Measurements from ENCODE around the gene DEPDC5.

DEPDC5 gene

DNA sequence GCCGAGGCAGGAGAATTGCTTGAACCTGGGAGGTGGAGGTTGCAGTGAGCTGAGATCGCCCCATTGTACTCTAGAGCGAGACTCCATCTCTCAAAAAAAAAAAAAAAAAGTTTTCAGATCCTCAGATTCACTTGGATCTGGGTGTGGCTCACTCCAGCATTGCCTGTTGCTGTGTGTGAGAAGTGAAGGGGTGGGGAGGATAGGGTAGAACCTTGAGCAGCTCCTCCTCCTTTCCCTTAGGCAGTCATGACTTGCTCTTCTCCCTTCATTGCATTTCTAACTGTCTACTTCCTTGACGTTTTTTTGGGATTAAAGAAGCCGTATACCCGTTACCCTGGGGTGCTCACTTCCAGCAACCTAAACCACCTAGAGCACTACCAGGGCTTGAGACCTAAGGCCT is 127.4 kb downstream of the DEPDC5 start:
- H3K4me3 ChIP-seq (ENCODE audit: low read depth in 1 of 2, low read length in 2 of 2) = no peak overlapping the region
- H3K27me3 ChIP-seq (ENCODE audit: control insufficient read depth in 1 of 2, insufficient read depth in 2 of 2, low read length in 2 of 2) = no peaks in the 10 kb centered on the region
- H3K9me3 ChIP-seq (ENCODE audit: control insufficient read depth in 1 of 2, low read length in 2 of 2) = no peaks in the 10 kb centered on the region
- no peak overlapping the region for H3K9ac ChIP-seq (ENCODE audit: low read depth in 1 of 2, low read length in 2 of 2)
- no peak overlapping the region for H3K27ac ChIP-seq (ENCODE audit: low read depth, low read length)
- H3K36me3 ChIP-seq (ENCODE audit: control insufficient read depth in 1 of 2, insufficient read depth in 2 of 2, low read length in 2 of 2) = peaks cover 7 to 46% of the 10 kb centered on the region in 2 donors
- H3K4me1 ChIP-seq (ENCODE audit: control insufficient read depth in 1 of 2, insufficient read depth in 2 of 2, low read length in 2 of 2) = no peaks in the 10 kb centered on the region

DNA sequence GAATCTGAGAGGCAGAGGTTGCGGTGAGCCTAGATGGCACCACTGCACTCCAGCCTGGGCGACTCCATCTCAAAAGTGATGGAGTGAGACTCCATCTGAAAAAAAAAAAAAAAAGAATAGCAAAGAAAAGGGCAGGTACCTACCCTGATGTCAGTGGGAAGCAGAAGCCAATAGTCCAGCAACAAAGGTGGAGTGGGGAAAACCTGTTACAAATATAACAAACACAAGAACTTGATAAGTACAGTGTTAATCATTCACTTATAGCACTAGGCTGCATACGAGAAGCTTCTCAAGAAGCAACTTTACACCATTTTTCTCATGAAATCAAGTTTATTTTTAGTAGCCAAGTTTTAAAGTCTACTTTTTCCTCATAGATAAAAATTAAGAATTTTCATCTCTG is 128.0 kb downstream of the DEPDC5 start:
- H3K9ac ChIP-seq (ENCODE audit: low read depth in 1 of 2, low read length in 2 of 2) = no peak overlapping the region
- no peak overlapping the region for H3K27ac ChIP-seq (ENCODE audit: low read depth, low read length)

DNA sequence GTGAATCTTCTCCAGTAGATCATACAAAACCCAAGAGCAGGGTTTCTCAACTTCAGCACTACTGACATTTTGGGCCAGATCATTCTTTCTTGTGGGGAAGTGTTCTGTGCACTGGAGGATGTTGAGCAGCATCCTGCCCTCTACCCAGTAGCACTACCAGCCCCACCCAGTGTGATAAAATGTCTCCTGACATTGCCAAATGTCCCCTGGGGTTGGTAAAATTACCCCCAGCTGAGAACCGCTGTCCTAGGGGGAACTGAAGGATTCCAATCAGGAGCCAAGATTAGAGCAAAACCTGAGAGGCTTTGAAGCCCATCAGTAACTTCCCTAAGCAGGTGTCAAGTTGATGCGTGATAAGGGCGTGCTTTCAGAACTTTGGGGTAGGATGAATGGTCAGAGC is 129.2 kb downstream of the DEPDC5 start:
- no peak overlapping the region for H3K27ac ChIP-seq (ENCODE audit: low read depth, low read length)
- no peak overlapping the region for H3K9ac ChIP-seq (ENCODE audit: low read depth in 1 of 2, low read length in 2 of 2)
- H3K4me3 ChIP-seq (ENCODE audit: low read depth in 1 of 2, low read length in 2 of 2) = no peak overlapping the region
- H3K4me1 ChIP-seq (ENCODE audit: control insufficient read depth in 1 of 2, insufficient read depth in 2 of 2, low read length in 2 of 2) = no peaks in the 10 kb centered on the region
- no peaks in the 10 kb centered on the region for H3K9me3 ChIP-seq (ENCODE audit: control insufficient read depth in 1 of 2, low read length in 2 of 2)
- H3K27me3 ChIP-seq (ENCODE audit: control insufficient read depth in 1 of 2, insufficient read depth in 2 of 2, low read length in 2 of 2) = no peaks in the 10 kb centered on the region
- H3K36me3 ChIP-seq (ENCODE audit: control insufficient read depth in 1 of 2, insufficient read depth in 2 of 2, low read length in 2 of 2) = peaks cover 7 to 45% of the 10 kb centered on the region in 2 donors

More for the DNA sequence above, 128.0 kb downstream of the DEPDC5 start:
- H3K4me1 ChIP-seq (ENCODE audit: control insufficient read depth in 1 of 2, insufficient read depth in 2 of 2, low read length in 2 of 2) = no peaks in the 10 kb centered on the region
- peaks cover 7 to 45% of the 10 kb centered on the region in 2 donors for H3K36me3 ChIP-seq (ENCODE audit: control insufficient read depth in 1 of 2, insufficient read depth in 2 of 2, low read length in 2 of 2)
- no peaks in the 10 kb centered on the region for H3K27me3 ChIP-seq (ENCODE audit: control insufficient read depth in 1 of 2, insufficient read depth in 2 of 2, low read length in 2 of 2)
- H3K4me3 ChIP-seq (ENCODE audit: low read depth in 1 of 2, low read length in 2 of 2) = no peak overlapping the region
- no peaks in the 10 kb centered on the region for H3K9me3 ChIP-seq (ENCODE audit: control insufficient read depth in 1 of 2, low read length in 2 of 2)

DNA sequence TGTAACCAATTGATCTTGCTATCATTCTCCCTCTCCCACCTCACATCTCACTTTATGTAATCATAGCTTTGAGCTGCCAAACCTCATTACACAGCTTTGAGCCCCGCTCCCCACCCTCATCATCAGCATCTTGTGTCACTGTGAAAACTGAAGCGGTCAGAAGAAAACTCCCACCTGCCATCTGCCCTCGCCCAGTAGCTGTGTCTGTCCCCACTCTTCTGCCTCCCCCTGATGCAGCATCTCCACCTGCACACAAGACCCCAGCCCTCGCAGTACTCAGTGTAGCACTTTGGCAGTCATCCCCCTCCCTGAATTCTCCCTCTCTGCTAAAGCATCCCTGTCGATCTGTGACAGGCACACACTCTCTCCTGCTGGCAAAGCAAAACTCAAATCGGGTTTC is 130.2 kb downstream of the DEPDC5 start:
- Histone ChIP-seq H3K27ac (ENCODE audit: low read depth, low read length) (no peak overlapping the region), H3K4me3 (ENCODE audit: low read depth in 1 of 2, low read length in 2 of 2) (no peak overlapping the region), H3K9me3 (ENCODE audit: control insufficient read depth in 1 of 2, low read length in 2 of 2) (no peaks in the 10 kb centered on the region), H3K27me3 (ENCODE audit: control insufficient read depth in 1 of 2, insufficient read depth in 2 of 2, low read length in 2 of 2) (no peaks in the 10 kb centered on the region), H3K4me1 (ENCODE audit: control insufficient read depth in 1 of 2, insufficient read depth in 2 of 2, low read length in 2 of 2) (no peaks in the 10 kb centered on the region), H3K36me3 (ENCODE audit: control insufficient read depth in 1 of 2, insufficient read depth in 2 of 2, low read length in 2 of 2) (peaks cover 7 to 48% of the 10 kb centered on the region in 2 donors), H3K9ac (ENCODE audit: low read depth in 1 of 2, low read length in 2 of 2) (no peak overlapping the region)

DNA sequence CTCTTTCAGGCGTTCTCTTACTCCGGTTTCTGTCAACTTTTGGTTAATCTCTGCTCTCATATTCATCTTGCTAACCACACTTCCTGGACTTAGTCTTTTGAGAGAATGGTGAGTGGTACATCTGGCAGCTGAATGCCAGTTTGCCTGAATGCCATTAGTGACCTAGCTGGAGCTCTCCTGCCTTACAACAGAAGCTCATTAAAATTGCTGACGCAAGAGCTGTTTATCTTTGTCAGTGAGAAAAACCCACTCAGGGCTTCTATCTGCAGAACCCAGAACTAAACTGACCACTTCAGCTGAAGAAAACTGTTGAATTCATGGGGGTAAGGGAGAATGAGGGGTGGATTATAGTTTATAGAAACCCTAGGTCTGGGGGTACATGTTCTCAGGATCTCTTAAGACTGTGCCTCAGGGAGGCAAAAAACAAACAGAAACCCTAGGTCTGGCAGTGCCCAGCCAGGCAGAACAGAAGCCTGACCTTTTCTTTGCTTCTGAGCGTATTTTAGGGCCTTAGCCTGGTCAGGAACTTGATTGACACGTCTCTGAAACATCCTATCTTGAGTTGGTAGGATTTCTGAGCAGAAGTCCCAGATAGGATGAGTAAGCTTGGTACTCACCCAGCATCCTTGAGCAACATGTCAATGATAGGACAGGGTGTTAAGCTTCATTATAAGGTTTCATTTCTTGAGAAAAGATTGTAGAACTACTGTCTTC is 137.7 kb downstream of the DEPDC5 start:
- Histone ChIP-seq H3K4me3 (ENCODE audit: low read depth in 1 of 2, low read length in 2 of 2) (no peak overlapping the region), H3K9me3 (ENCODE audit: control insufficient read depth in 1 of 2, low read length in 2 of 2) (no peaks in the 10 kb centered on the region), H3K9ac (ENCODE audit: low read depth in 1 of 2, low read length in 2 of 2) (no peak overlapping the region), H3K36me3 (ENCODE audit: control insufficient read depth in 1 of 2, insufficient read depth in 2 of 2, low read length in 2 of 2) (peaks cover 8 to 29% of the 10 kb centered on the region in 2 donors), H3K4me1 (ENCODE audit: control insufficient read depth in 1 of 2, insufficient read depth in 2 of 2, low read length in 2 of 2) (no peaks in the 10 kb centered on the region), H3K27ac (ENCODE audit: low read depth, low read length) (no peak overlapping the region), H3K27me3 (ENCODE audit: control insufficient read depth in 1 of 2, insufficient read depth in 2 of 2, low read length in 2 of 2) (no peaks in the 10 kb centered on the region)

DNA sequence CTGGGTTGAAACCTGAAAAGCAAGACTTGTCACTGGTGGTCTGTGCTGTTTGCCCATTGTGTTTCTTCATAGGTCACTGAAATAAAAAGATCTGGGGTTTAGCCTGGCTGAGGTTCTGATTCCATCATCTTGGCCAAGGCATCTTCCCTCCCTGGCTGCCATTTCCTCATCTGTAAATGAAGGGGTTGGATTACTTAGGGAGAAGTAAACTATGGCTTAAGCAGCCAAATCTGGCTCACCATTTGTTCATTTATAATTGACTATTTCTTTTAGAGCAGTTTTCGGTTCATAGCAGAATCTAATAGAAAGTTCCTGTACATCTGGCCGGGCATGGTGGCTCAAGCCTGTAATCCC is 138.2 kb downstream of the DEPDC5 start:
- no peaks in the 10 kb centered on the region for H3K27me3 ChIP-seq (ENCODE audit: control insufficient read depth in 1 of 2, insufficient read depth in 2 of 2, low read length in 2 of 2)
- H3K4me1 ChIP-seq (ENCODE audit: control insufficient read depth in 1 of 2, insufficient read depth in 2 of 2, low read length in 2 of 2) = no peaks in the 10 kb centered on the region
- H3K9me3 ChIP-seq (ENCODE audit: control insufficient read depth in 1 of 2, low read length in 2 of 2) = no peaks in the 10 kb centered on the region
- H3K27ac ChIP-seq (ENCODE audit: low read depth, low read length) = no peak overlapping the region
- no peak overlapping the region for H3K4me3 ChIP-seq (ENCODE audit: low read depth in 1 of 2, low read length in 2 of 2)
- peaks cover 8 to 34% of the 10 kb centered on the region in 2 donors for H3K36me3 ChIP-seq (ENCODE audit: control insufficient read depth in 1 of 2, insufficient read depth in 2 of 2, low read length in 2 of 2)
- no peak overlapping the region for H3K9ac ChIP-seq (ENCODE audit: low read depth in 1 of 2, low read length in 2 of 2)

DNA sequence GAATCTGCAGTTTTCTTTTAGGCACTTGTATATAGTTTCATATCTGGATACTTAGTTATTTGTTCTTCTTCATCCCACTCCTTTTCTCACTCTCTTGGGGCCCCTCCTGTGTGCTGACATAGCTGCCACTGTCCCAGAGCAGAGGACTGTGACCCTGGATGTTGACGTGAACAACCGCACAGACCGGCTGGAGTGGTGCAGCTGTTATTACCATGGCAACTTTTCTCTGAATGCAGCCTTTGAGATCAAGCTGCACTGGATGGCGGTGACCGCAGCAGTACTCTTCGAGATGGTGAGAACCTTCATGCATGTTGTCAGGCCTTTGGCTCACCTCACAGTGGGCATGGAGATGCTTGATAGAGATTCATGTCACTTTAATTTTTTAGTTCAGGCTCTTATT is 139.6 kb downstream of the DEPDC5 start:
- no peak overlapping the region for H3K9ac ChIP-seq (ENCODE audit: low read depth in 1 of 2, low read length in 2 of 2)
- no peak overlapping the region for H3K27ac ChIP-seq (ENCODE audit: low read depth, low read length)

DNA sequence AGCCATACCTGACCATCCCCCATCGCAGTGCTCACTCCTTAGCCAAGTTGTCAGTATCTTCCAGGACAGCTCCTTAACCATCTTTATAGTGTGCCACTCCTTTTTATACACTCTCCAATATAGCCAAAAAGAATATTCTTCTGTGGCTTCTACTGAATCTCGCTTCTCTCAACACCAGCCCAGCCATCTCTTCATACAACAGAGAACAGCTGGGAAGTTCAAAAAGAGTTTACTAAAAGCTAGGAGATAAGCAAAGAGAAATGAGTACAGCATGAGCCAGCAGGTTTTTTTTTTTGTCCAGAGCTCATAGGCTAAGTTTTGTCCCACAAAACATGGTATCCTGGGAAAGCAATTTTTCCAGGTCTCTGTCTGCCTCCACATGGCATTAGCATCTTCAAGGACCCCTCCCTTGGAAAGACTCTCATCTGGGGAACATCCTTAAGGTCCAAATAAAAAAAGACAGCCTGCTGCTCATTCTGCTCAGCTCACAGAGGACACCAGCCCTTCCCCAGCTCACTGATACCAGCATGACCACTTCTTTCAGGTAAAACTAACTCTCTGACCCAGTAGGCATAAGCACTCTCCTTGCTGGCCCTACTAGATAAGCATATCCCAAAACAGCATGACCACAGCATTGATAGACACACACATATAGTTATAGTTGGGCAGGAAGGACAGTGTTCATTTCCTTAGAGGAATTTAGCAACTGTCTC is 141.7 kb downstream of the DEPDC5 start:
- Histone ChIP-seq H3K9ac (ENCODE audit: low read depth in 1 of 2, low read length in 2 of 2) (no peak overlapping the region), H3K36me3 (ENCODE audit: control insufficient read depth in 1 of 2, insufficient read depth in 2 of 2, low read length in 2 of 2) (peaks cover 18 to 47% of the 10 kb centered on the region in 2 donors), H3K27ac (ENCODE audit: low read depth, low read length) (no peak overlapping the region), H3K9me3 (ENCODE audit: control insufficient read depth in 1 of 2, low read length in 2 of 2) (no peaks in the 10 kb centered on the region), H3K27me3 (ENCODE audit: control insufficient read depth in 1 of 2, insufficient read depth in 2 of 2, low read length in 2 of 2) (no peaks in the 10 kb centered on the region), H3K4me1 (ENCODE audit: control insufficient read depth in 1 of 2, insufficient read depth in 2 of 2, low read length in 2 of 2) (no peaks in the 10 kb centered on the region), H3K4me3 (ENCODE audit: low read depth in 1 of 2, low read length in 2 of 2) (no peak overlapping the region)

More for the DNA sequence above, 139.6 kb downstream of the DEPDC5 start:
- Histone ChIP-seq H3K27me3 (ENCODE audit: control insufficient read depth in 1 of 2, insufficient read depth in 2 of 2, low read length in 2 of 2) (no peaks in the 10 kb centered on the region), H3K4me3 (ENCODE audit: low read depth in 1 of 2, low read length in 2 of 2) (no peak overlapping the region), H3K36me3 (ENCODE audit: control insufficient read depth in 1 of 2, insufficient read depth in 2 of 2, low read length in 2 of 2) (peaks cover 17 to 47% of the 10 kb centered on the region in 2 donors), H3K9me3 (ENCODE audit: control insufficient read depth in 1 of 2, low read length in 2 of 2) (no peaks in the 10 kb centered on the region), H3K4me1 (ENCODE audit: control insufficient read depth in 1 of 2, insufficient read depth in 2 of 2, low read length in 2 of 2) (no peaks in the 10 kb centered on the region)

DNA sequence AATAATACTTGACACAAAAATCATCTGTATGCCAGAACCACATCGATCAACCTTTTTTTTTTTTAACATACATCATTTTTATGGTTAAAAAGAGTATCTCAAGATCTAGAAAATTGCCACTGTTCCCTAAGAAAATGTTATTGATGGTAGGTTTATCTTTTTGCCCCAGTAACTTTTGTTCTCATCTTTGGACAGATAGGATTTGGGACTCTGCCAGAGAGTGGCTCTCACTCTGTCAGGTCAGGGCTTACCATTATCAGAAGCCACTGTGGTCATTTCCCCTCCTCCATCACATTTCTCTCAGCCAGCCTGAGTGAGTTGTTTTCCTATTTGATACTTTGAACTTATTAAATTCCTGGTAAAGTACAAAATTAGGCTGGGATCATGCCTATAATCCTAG is 142.7 kb downstream of the DEPDC5 start:
- no peaks in the 10 kb centered on the region for H3K4me1 ChIP-seq (ENCODE audit: control insufficient read depth in 1 of 2, insufficient read depth in 2 of 2, low read length in 2 of 2)
- no peak overlapping the region for H3K27ac ChIP-seq (ENCODE audit: low read depth, low read length)
- peaks cover 18 to 45% of the 10 kb centered on the region in 2 donors for H3K36me3 ChIP-seq (ENCODE audit: control insufficient read depth in 1 of 2, insufficient read depth in 2 of 2, low read length in 2 of 2)
- H3K27me3 ChIP-seq (ENCODE audit: control insufficient read depth in 1 of 2, insufficient read depth in 2 of 2, low read length in 2 of 2) = no peaks in the 10 kb centered on the region
- no peaks in the 10 kb centered on the region for H3K9me3 ChIP-seq (ENCODE audit: control insufficient read depth in 1 of 2, low read length in 2 of 2)
- H3K9ac ChIP-seq (ENCODE audit: low read depth in 1 of 2, low read length in 2 of 2) = no peak overlapping the region
- H3K4me3 ChIP-seq (ENCODE audit: low read depth in 1 of 2, low read length in 2 of 2) = no peak overlapping the region

DNA sequence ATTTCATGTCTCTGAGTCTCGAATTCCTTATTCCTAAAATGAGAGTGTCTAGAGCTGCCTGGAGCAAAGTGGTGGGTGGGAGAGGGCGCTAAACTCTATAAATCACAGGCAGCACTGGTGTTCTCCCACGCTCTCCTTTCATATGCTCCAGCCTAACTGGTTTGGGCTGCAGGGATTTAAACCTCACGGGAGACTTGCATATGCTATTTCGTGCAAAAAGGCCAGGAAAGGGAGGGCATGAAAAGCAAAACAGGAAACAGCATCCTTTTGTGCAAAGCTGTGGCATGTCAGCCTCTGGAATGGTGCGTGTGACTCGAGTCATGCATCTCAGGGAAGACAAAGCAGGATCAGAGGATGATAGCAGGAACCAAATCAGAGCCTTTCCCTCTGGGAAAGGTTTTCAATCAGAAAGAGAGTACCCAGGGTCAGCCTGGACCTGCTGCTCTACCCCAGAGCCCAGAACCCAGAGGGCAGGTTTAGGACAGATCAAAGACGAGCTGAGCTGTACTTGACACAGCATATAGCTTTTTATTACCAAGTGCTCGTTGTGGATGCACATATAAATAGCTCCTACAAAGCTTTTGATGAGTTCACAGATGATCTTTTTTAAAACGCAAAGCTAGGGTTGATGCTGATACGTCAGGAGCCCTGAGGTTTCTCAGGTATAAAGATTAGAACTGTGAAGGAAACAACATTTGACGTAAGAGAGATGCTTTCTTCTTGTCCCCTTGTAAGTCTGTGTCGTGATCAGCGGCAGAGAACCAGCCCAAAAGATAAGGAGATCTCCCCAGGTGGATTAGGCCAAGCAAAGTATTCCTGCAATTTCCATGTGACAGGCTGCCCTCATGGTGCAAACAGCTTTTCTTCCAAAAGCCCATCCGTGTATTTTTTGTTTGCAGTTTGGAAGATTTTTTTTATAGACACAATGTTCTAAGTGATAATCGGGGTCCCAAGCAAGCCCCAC is 144.3 kb downstream of the DEPDC5 start:
- H3K4me3 ChIP-seq (ENCODE audit: low read depth in 1 of 2, low read length in 2 of 2) = no peak overlapping the region
- H3K9ac ChIP-seq (ENCODE audit: low read depth in 1 of 2, low read length in 2 of 2) = no peak overlapping the region
- H3K27me3 ChIP-seq (ENCODE audit: control insufficient read depth in 1 of 2, insufficient read depth in 2 of 2, low read length in 2 of 2) = no peaks in the 10 kb centered on the region
- peaks cover 18 to 49% of the 10 kb centered on the region in 2 donors for H3K36me3 ChIP-seq (ENCODE audit: control insufficient read depth in 1 of 2, insufficient read depth in 2 of 2, low read length in 2 of 2)
- no peak overlapping the region for H3K27ac ChIP-seq (ENCODE audit: low read depth, low read length)
- no peaks in the 10 kb centered on the region for H3K9me3 ChIP-seq (ENCODE audit: control insufficient read depth in 1 of 2, low read length in 2 of 2)
- no peaks in the 10 kb centered on the region for H3K4me1 ChIP-seq (ENCODE audit: control insufficient read depth in 1 of 2, insufficient read depth in 2 of 2, low read length in 2 of 2)
